K562 (cell line): ENCODE data around the gene SQOR. TPM values are rescaled to one million over a fixed set of nuclear protein-coding genes. Genes with fewer than 3 reads are reported as not detected.
A peak's percentile ranks its signal among the peaks of the same experiment; 100 is the strongest.

Experiments used
- CREB5 ChIP-seq: fragments of 250-450 bp; sonication (Bioruptor Pico); IDR thresholded peaks from 2 replicates; pipeline ENCODE4 v1.5.0; 2020; ENCODE audit warnings: mild to moderate bottlenecking
- EHMT2 ChIP-seq: fragments of 450-650 bp; IDR thresholded peaks from 2 replicates; pipeline ENCODE4 v1.6.1; 2018; ENCODE audit warnings: antibody characterized with exemption
- ELK3 ChIP-seq: fragments of 450-650 bp; formaldehyde crosslinking; IDR thresholded peaks from 2 replicates; pipeline ENCODE4 v1.4.0; 2020; ENCODE audit warnings: mild to moderate bottlenecking
- GABPA ChIP-seq: fragments of 200-800 bp; sonication (Bioruptor generic); conservative IDR thresholded peaks from 2 replicates; pipeline ENCODE4 v1.6.1; 2016; ENCODE audit warnings: low read depth, missing genetic modification characterization, missing compliant biosample characterization
- GABPB1 ChIP-seq: sonication (generic); formaldehyde crosslinking; IDR thresholded peaks from 2 replicates; pipeline ENCODE4 v1.8.0; 2022; ENCODE audit warnings: mild to moderate bottlenecking, missing genetic modification reagents
- HNRNPL ChIP-seq: fragments of 200-400 bp; formaldehyde crosslinking; IDR thresholded peaks from 2 replicates; pipeline ENCODE4 v1.6.1; 2017; ENCODE audit warnings: low read depth, mild to moderate bottlenecking, low read length
- HSF4 ChIP-seq: fragments of 250-450 bp; sonication (Bioruptor Pico); IDR thresholded peaks from 2 replicates; pipeline ENCODE4 v2.1.2; 2022; ENCODE audit warnings: mild to moderate bottlenecking, moderate library complexity, borderline replicate concordance
- MECOM ChIP-seq: fragments of 250-450 bp; sonication (Bioruptor Pico); IDR thresholded peaks from 2 replicates; pipeline ENCODE4 v1.8.0; 2022; ENCODE audit warnings: inconsistent platforms
- MYBL2 ChIP-seq, 2 experiments: fragments of 450-650 bp in 1 of 2; sonication (generic) in 1 of 2; formaldehyde crosslinking in 1 of 2; IDR thresholded peaks; 2 replicates each; pipeline versions ENCODE4 v1.6.1 to v1.8.1; 2017 to 2022; ENCODE audit warnings: borderline replicate concordance in 1 of 2, inconsistent platforms in 1 of 2, low read depth in 1 of 2, mild to moderate bottlenecking in 1 of 2, missing genetic modification reagents in 1 of 2, moderate library complexity in 1 of 2
- PHF8 ChIP-seq: fragments of 200-600 bp; sonication (generic); IDR thresholded peaks from 2 replicates; pipeline ENCODE4 v1.6.1; 2012; ENCODE audit warnings: mixed run types, mild to moderate bottlenecking, inconsistent platforms, low read length, moderate library complexity, borderline replicate concordance
- STAT5A ChIP-seq: IDR thresholded peaks from 2 replicates; pipeline ENCODE4 v1.6.1; 2012; ENCODE audit warnings: low read length, inconsistent platforms, borderline replicate concordance
- TEAD4 ChIP-seq, 2 experiments: sonication (generic) in 1 of 2; formaldehyde crosslinking in 1 of 2; IDR thresholded peaks; 2 replicates each; pipeline versions ENCODE4 v1.6.1 to v1.8.0; 2012 to 2022; ENCODE audit warnings: borderline replicate concordance in 1 of 2, inconsistent platforms in 1 of 2, low read length in 1 of 2, mild to moderate bottlenecking in 1 of 2, missing genetic modification reagents in 1 of 2
- UBTF ChIP-seq, 2 experiments: IDR thresholded peaks; 2 replicates each; pipeline ENCODE4 v1.6.1; 2012; ENCODE audit warnings: improper control_type of control experiment in 2 of 2, low read depth in 2 of 2, low read length in 2 of 2, borderline replicate concordance in 1 of 2
- ZNF224 ChIP-seq: sonication (generic); formaldehyde crosslinking; IDR thresholded peaks from 2 replicates; pipeline ENCODE4 v1.8.0; 2022; ENCODE audit warnings: mild to moderate bottlenecking, missing genetic modification reagents
- ZNF280A ChIP-seq: fragments of 450-650 bp; IDR thresholded peaks from 2 replicates; pipeline ENCODE4 v1.6.1; 2018; ENCODE audit warnings: mild to moderate bottlenecking, low read depth; ENCODE audit not compliant: partially characterized antibody
- ZNF282 ChIP-seq: sonication (generic); formaldehyde crosslinking; IDR thresholded peaks from 2 replicates; pipeline ENCODE4 v1.8.1; 2023; ENCODE audit warnings: missing genetic modification reagents
- polyA plus RNA-seq, 8 experiments: library from polyadenylated mRNA; depleted of rRNA in 4 of 8; stranded (reverse) in 5 of 8; unstranded in 3 of 8; fragments of >200 nt; fragmentation: Nextera tagmentation in 2 of 8; fragmentation: Illumina TruSeq in 1 of 8; extraction: Ambion mirVana in 2 of 8; extraction: Trizol in 1 of 8; gene quantifications; 2 replicates each; pipeline versions ENCODE4 v1.2.1 to v1.2.3, GENCODE V29; 2011 to 2014; ENCODE audit warnings: inconsistent platforms in 1 of 8, missing spikeins in 1 of 8
- total RNA-seq, 7 experiments: library from RNA; depleted of rRNA in 6 of 7; stranded (reverse); fragments of >200 nt in 6 of 7; fragmentation: Illumina TruSeq in 2 of 7; extraction: Trizol in 2 of 7; gene quantifications; 2 replicates each; pipeline versions ENCODE4 v1.2.1 to v1.2.3, GENCODE V29; 2011 to 2021; ENCODE audit warnings: low replicate concordance in 1 of 7

The SQOR gene
- total and polyA plus RNA-seq, 9 of the 15 experiments (the other 6 are each of a cell fraction or from before 2014, with no cell fraction given): 0.32 to 1.6 (median 1.1) TPM

- TF ChIP-seq ELK3 (no peak), EHMT2 (no peak), MECOM (no peak), GABPA (tag) (peak; percentile 50), STAT5A (no peak), CREB5 (no peak), HNRNPL (no peak), ZNF224 (CRISPR knock-in tag) (no peak), MYBL2 (IDR thresholded peaks at IDR 0.05; ENCODE audit: low read depth) (no peak), MYBL2 (CRISPR knock-in tag; IDR thresholded peaks at IDR 0.05; ENCODE audit: borderline replicate concordance) (no peak), ZNF282 (CRISPR knock-in tag) (no peak), PHF8 (no peak), ZNF280A (no peak), GABPB1 (no peak), TEAD4 (IDR thresholded peaks at IDR 0.05; ENCODE audit: low read length) (no peak), TEAD4 (CRISPR knock-in tag; IDR thresholded peaks at IDR 0.05; ENCODE audit: borderline replicate concordance) (no peak), UBTF (IDR thresholded peaks at IDR 0.05; ENCODE audit: borderline replicate concordance in 1 of 2, low read depth in 2 of 2, low read length in 2 of 2) (no peak), HSF4 (CRISPR knock-in tag) (no peak)
These were observed 2.8 kb downstream of the SQOR start (continued) for GRCh38 chr15:45637552-45638033.
